Measurements from ENCODE around the gene PPP2R5E. TPM values are rescaled to one million over a fixed set of nuclear protein-coding genes. Genes with fewer than 3 reads are reported as not detected.
A peak's percentile ranks its signal among the peaks of the same experiment; 100 is the strongest.

PPP2R5E gene
- total and polyA plus RNA-seq, 2 of the 8 experiments (the other 6 are each of a cell fraction or from before 2014, with no cell fraction given), result 6.8 to 64.6 TPM

GRCh38 chr14:63438065-63438757 is 105.0 kb downstream of the PPP2R5E start:
- H3K23ac ChIP-seq (ENCODE audit: insufficient read length), result no peak overlapping the region
- H3K9me3 ChIP-seq (ENCODE audit: insufficient read depth in 2 of 2, low read depth in 1 of 2, low read length in 1 of 2), result no peaks in the 10 kb centered on the region
- H4K91ac ChIP-seq (replicated peaks; ENCODE audit: insufficient read length, low read length), result no peak overlapping the region
- CTCF ChIA-PET (ENCODE audit: partially characterized antibody), result interaction anchor here (0.6 to 1.8 kb wide), 5 partner anchors 12 to 183 kb away, joined by 3 to 4 read pairs (median 3); partner anchors contain the start of gene PPP2R5E
- H3K14ac ChIP-seq (ENCODE audit: insufficient read length), result no peak overlapping the region
- no peak overlapping the region for H2AFZ ChIP-seq (ENCODE audit: low read length)
- H3K9ac ChIP-seq (replicated peaks in 1 of 4; ENCODE audit: extremely low read depth in 1 of 4, low read depth in 3 of 4, low read length in 3 of 4), result no peak overlapping the region
- peaks cover 0 to 17% of the 10 kb centered on the region in 2 experiments for H4K20me1 ChIP-seq (replicated peaks in 1 of 2; ENCODE audit: control insufficient read depth in 1 of 2, insufficient read depth in 2 of 2, low read length in 2 of 2)
- H3K27me3 ChIP-seq (replicated peaks in 1 of 4; ENCODE audit: control insufficient read depth in 3 of 4, extremely low read depth in 1 of 4, insufficient read depth in 3 of 4, low read length in 3 of 4), result no peaks in the 10 kb centered on the region
- H3K36me3 ChIP-seq (ENCODE audit: control insufficient read depth in 2 of 4, insufficient read depth in 4 of 4, low read length in 3 of 4), result peaks cover 0 to 3% (median 0%) of the 10 kb centered on the region in 4 experiments; a peak in 2 of 8 replicates
- no peak overlapping the region for H2BK5ac ChIP-seq (ENCODE audit: low read depth, low read length)
- no peak overlapping the region for H2BK120ac ChIP-seq (replicated peaks; ENCODE audit: low read depth, low read length)
- 0 out of 2 replicates have a peak overlapping the region, but pooled peaks have one; percentile 32 for H3K18ac ChIP-seq (ENCODE audit: extremely low read depth, low read length)
- H3K27ac ChIP-seq (ENCODE audit: low read depth, low read length), result no peak overlapping the region
- TF ChIP-seq GABPA (IDR thresholded peaks at IDR 0.05; ENCODE audit: borderline replicate concordance, insufficient read depth, low read length), result no peak
- H3K4me2 ChIP-seq (ENCODE audit: insufficient read depth in 1 of 2, low read depth in 2 of 2, low read length in 2 of 2), result no peak overlapping the region
- no peak overlapping the region for H3K4me3 ChIP-seq (ENCODE audit: extremely low read depth in 1 of 4, insufficient read depth in 2 of 4, low read depth in 3 of 4, low read length in 4 of 4)
- no peak overlapping the region for H3K4ac ChIP-seq (replicated peaks; ENCODE audit: insufficient read length, low read depth, low read length)
- no peak overlapping the region for H2BK20ac ChIP-seq (ENCODE audit: low read length)
- H4K5ac ChIP-seq (ENCODE audit: insufficient read length, low read depth, low read length), result no peak overlapping the region
- POLR2A ChIA-PET (ENCODE audit: partially characterized antibody), result interaction anchor here (1.3 to 1.4 kb wide), 2 partner anchors 12 to 105 kb away, joined by 4 read pairs; partner anchors contain the start of gene PPP2R5E
- no peak overlapping the region for H2AK5ac ChIP-seq (ENCODE audit: low read depth, low read length)
- H2BK12ac ChIP-seq (ENCODE audit: low read depth, low read length), result no peak overlapping the region
- H3K79me2 ChIP-seq (ENCODE audit: control insufficient read depth in 1 of 2, insufficient read depth in 2 of 2, low read length in 2 of 2), result peaks cover 0 to 82% of the 10 kb centered on the region in 2 experiments; a peak in 3 of 4 replicates
- no peak for DNase-seq (ENCODE audit: low read depth in 1 of 2, low spot score in 2 of 2)
- no peak overlapping the region for H4K8ac ChIP-seq (ENCODE audit: extremely low read depth, insufficient read depth, low read length)
- H3K4me1 ChIP-seq (replicated peaks in 1 of 4; ENCODE audit: control insufficient read depth in 3 of 4, insufficient read depth in 4 of 4, low read length in 3 of 4), result peaks cover 0 to 13% (median 4%) of the 10 kb centered on the region in 4 experiments; a peak in 5 of 7 replicates
- no peak overlapping the region for H3K56ac ChIP-seq (replicated peaks; ENCODE audit: insufficient read length, low read depth, low read length)
- no peak for FAIRE-seq
- no peak overlapping the region for H2BK15ac ChIP-seq (ENCODE audit: low read length)
- 0 out of 2 replicates have a peak, but pooled peaks cover 2% of the 10 kb centered on the region for H3K23me2 ChIP-seq (ENCODE audit: low read depth, low read length)
- WGBS, 2 experiments (ENCODE audit: extremely low coverage in 1 of 2, insufficient coverage in 1 of 2, insufficient read length in 1 of 2, insufficient replicate concordance in 2 of 2, low coverage in 1 of 2, low lambda C conversion rate in 2 of 2, missing lambda C conversion rate in 1 of 2), result 78% methylated on average over 1 of the region's 1 CpG; no CpG with 5 or more reads in 1 of the 2 experiments
- peaks cover 5% of the 10 kb centered on the region; the same call in 1 of the 2 replicates for H3K79me1 ChIP-seq (ENCODE audit: low read depth, low read length)

Measured in H1 (cell line).